Fibroblast of lung (primary cell): Measurements from ENCODE around the gene CCDC93. TPM values are rescaled to one million over a fixed set of nuclear protein-coding genes. Genes with fewer than 3 reads are reported as not detected.

Source experiments
- DNase-seq, 2 donors: peaks; one replicate each; pipeline versions ENCODE4 v3.0.0 to v3.0.0-alpha.2; 2010; ENCODE audit warnings: low read depth in 2 of 2
- H2AFZ ChIP-seq: 2 replicates; pipeline ENCODE4 v1.5.1; 2012; ENCODE audit warnings: low read length, control low read depth, inconsistent platforms
- H3K27ac ChIP-seq: 2 replicates; pipeline ENCODE4 v1.5.1; 2011; ENCODE audit warnings: low read length, control low read depth; ENCODE audit not compliant: insufficient read depth
- H3K27me3 ChIP-seq: 2 replicates; pipeline ENCODE4 v1.5.1; 2011; ENCODE audit warnings: mild to moderate bottlenecking, low read length; ENCODE audit not compliant: control insufficient read depth, insufficient read depth
- H3K36me3 ChIP-seq: 2 replicates; pipeline ENCODE4 v1.5.1; 2011; ENCODE audit warnings: low read length; ENCODE audit not compliant: control insufficient read depth, insufficient read depth
- H3K4me1 ChIP-seq: 2 replicates; pipeline ENCODE4 v1.5.1; 2011; ENCODE audit warnings: low read length; ENCODE audit not compliant: control insufficient read depth, insufficient read depth; ENCODE audit errors: extremely low read depth
- H3K4me2 ChIP-seq: 2 replicates; pipeline ENCODE4 v1.5.1; 2011; ENCODE audit warnings: low read length, control low read depth; ENCODE audit not compliant: insufficient read depth; ENCODE audit errors: extremely low read depth
- H3K4me3 ChIP-seq, 4 experiments: fragments of 200-600 bp in 1 of 4; sonication (generic) in 1 of 4; replicated peaks in 1 of 4; 2 replicates each; pipeline ENCODE4 v1.5.1; 2011 to 2016; ENCODE audit warnings: low read length in 4 of 4, low read depth in 3 of 4, mild to moderate bottlenecking in 3 of 4, control low read depth in 2 of 4, inconsistent platforms in 1 of 4, mixed read lengths in 1 of 4; ENCODE audit not compliant: insufficient read depth in 1 of 4; ENCODE audit errors: control extremely low read depth in 1 of 4
- H3K79me2 ChIP-seq: 2 replicates; pipeline ENCODE4 v1.5.1; 2012; ENCODE audit warnings: mild to moderate bottlenecking, low read length, inconsistent platforms; ENCODE audit not compliant: control insufficient read depth, insufficient read depth
- H3K9ac ChIP-seq: 2 replicates; pipeline ENCODE4 v1.5.1; 2011; ENCODE audit warnings: mild to moderate bottlenecking, low read length, control low read depth; ENCODE audit not compliant: insufficient read depth
- H3K9me3 ChIP-seq: 2 replicates; pipeline ENCODE4 v1.5.1; 2012; ENCODE audit warnings: low read depth, low read length; ENCODE audit not compliant: control insufficient read depth, insufficient read depth
- H4K20me1 ChIP-seq: 2 replicates; pipeline ENCODE4 v1.5.1; 2011; ENCODE audit warnings: low read length; ENCODE audit not compliant: control insufficient read depth, insufficient read depth; ENCODE audit errors: extremely low read depth
- EZH2 ChIP-seq: IDR thresholded peaks from 2 replicates; pipeline ENCODE4 v1.5.1; 2012; ENCODE audit warnings: low read length, control low read depth, mild to moderate bottlenecking; ENCODE audit errors: missing control alignments
- polyA plus RNA-seq, 2 donors: library from polyadenylated mRNA; depleted of rRNA in 1 of 2; stranded (reverse) in 1 of 2; unstranded in 1 of 2; fragments of >200 nt; gene quantifications; 2 replicates each; pipeline ENCODE4 v1.2.1, GENCODE V29; 2011 to 2012; ENCODE audit warnings: missing spikeins in 1 of 2
- total RNA-seq: library from RNA; depleted of rRNA; stranded (reverse); fragments of >200 nt; gene quantifications from 2 replicates; pipeline ENCODE4 v1.2.1, GENCODE V29; 2014
- TF ChIP-seq, protein P1 (sequence below), 2 donors: IDR thresholded peaks in 1 of 2; conservative IDR thresholded peaks in 1 of 2; 1 replicate in 1 of 2; 2 replicates in 1 of 2; pipeline ENCODE4 v1.5.1; 2011 to 2012; ENCODE audit warnings: low read length in 2 of 2, control low read depth in 1 of 2, inconsistent platforms in 1 of 2, low read depth in 1 of 2, mild to moderate bottlenecking in 1 of 2

CCDC93 gene
- total and polyA plus RNA-seq, 2 donors (not counting 1 experiment from before 2014, with no cell fraction given), result 15.1 to 32.0 TPM

DNA sequence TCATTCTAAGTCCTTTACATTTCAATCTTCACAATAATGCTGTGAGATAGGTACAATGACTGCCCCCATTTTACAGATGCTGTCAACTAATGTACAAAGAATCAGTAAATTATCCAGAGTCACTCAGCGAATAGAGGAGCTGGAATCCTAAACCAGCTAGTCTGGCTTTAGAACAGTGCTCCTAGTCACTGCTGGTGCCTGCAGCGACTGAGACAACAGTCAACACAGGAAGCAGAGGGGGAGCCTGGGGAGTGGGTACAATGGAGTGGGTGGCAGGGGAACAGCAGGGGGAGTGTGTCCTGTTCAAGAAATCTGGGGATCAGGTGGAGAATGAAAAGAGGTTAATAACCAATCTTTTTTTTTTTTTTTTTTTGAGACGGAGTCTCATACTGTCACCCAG, 37.3 kb downstream of the CCDC93 start:
- no peak for DNase-seq
- H3K9me3 ChIP-seq, result no peaks in the 10 kb centered on the region
- peaks cover 12% of the 10 kb centered on the region for H3K4me1 ChIP-seq
- H3K4me3 ChIP-seq, result no peak overlapping the region
- H3K36me3 ChIP-seq, result peaks cover 9% of the 10 kb centered on the region
- no peak overlapping the region for H3K9ac ChIP-seq
- H3K27me3 ChIP-seq, result no peaks in the 10 kb centered on the region
- H3K27ac ChIP-seq, result no peak overlapping the region
- no peak overlapping the region for H2AFZ ChIP-seq
- H4K20me1 ChIP-seq, result no peaks in the 10 kb centered on the region
- no peak for TF ChIP-seq EZH2
- TF ChIP-seq, protein P1, sequence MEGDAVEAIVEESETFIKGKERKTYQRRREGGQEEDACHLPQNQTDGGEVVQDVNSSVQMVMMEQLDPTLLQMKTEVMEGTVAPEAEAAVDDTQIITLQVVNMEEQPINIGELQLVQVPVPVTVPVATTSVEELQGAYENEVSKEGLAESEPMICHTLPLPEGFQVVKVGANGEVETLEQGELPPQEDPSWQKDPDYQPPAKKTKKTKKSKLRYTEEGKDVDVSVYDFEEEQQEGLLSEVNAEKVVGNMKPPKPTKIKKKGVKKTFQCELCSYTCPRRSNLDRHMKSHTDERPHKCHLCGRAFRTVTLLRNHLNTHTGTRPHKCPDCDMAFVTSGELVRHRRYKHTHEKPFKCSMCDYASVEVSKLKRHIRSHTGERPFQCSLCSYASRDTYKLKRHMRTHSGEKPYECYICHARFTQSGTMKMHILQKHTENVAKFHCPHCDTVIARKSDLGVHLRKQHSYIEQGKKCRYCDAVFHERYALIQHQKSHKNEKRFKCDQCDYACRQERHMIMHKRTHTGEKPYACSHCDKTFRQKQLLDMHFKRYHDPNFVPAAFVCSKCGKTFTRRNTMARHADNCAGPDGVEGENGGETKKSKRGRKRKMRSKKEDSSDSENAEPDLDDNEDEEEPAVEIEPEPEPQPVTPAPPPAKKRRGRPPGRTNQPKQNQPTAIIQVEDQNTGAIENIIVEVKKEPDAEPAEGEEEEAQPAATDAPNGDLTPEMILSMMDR (conservative IDR thresholded peaks at IDR 0.05 in 1 of 2, IDR thresholded peaks at IDR 0.05 in 1 of 2; ENCODE audit: low read depth in 1 of 2, low read length in 2 of 2), result no peak
- no peak overlapping the region for H3K4me2 ChIP-seq
- H3K79me2 ChIP-seq, result no peaks in the 10 kb centered on the region

DNA sequence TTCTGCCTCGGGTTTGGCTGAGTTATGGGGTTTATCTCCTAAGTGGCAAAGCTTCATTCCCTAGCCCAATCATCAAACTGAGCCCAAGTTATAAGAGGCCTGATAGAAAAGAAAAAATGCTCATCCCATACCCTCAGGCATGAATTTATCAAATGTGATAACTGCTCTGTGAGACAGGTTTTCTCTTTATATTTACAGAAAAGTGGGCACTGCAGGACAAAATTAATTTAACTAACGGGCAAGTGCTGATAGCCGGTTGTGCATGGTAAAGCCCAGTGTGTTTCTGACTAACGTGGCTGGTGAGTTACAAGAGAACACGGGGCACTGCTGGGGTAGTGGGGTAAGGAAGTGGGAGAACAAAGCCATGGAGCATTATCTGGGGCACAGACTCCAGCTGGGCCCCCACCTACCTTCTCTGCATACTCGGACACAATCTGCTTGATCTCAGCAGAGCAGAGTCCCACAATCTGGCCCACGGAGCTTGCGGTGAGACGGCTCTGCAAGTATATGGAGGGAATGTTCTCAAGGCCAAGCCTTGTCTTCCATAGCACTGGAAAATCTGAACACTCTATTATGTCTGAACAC, 40.3 kb downstream of the CCDC93 start:
- H2AFZ ChIP-seq, result no peak overlapping the region
- no peaks in the 10 kb centered on the region for H3K9me3 ChIP-seq
- TF ChIP-seq, protein P1 (conservative IDR thresholded peaks at IDR 0.05 in 1 of 2, IDR thresholded peaks at IDR 0.05 in 1 of 2; ENCODE audit: low read depth in 1 of 2, low read length in 2 of 2), result no peak
- TF ChIP-seq EZH2, result no peak
- H3K4me1 ChIP-seq, result no peaks in the 10 kb centered on the region
- H3K36me3 ChIP-seq, result peaks cover 9% of the 10 kb centered on the region
- H3K27me3 ChIP-seq, result no peaks in the 10 kb centered on the region
- no peaks in the 10 kb centered on the region for H3K79me2 ChIP-seq
- DNase-seq, result no peak
- no peak overlapping the region for H3K9ac ChIP-seq
- H3K27ac ChIP-seq, result no peak overlapping the region
- no peaks in the 10 kb centered on the region for H4K20me1 ChIP-seq
- no peak overlapping the region for H3K4me3 ChIP-seq
- H3K4me2 ChIP-seq, result no peak overlapping the region

DNA sequence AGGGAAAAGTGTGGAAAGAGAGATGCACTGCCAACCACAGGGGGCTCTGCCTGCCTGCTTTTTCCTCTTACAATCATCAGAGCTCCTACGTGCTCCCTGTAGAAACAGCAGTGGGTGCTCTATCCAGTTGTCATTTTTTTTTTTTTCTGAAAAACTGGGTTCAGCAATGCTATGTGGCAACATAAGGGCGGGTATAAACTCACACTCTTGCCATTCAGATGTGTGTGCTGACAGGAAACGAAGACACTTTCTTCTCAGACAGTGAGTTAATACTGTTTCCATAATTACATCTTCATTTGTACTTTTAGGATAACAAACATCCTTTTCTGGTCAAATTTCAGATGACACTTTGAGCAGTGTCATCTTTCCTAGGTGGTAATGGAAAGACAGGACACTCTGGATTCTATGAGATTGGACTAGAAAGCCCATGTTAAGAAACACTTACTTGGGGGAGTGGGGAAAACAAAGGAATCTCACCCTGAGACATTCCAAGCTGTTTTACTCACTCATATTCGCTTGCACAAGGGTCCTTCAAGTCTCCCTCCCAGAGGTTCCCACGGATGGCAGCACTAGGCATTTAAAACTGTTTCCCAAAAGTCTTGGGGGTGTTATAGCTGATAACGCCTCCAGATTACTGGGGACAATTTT, 41.3 kb downstream of the CCDC93 start:
- Histone ChIP-seq H2AFZ (no peak overlapping the region), H3K27me3 (no peaks in the 10 kb centered on the region), H3K36me3 (peaks cover 9% of the 10 kb centered on the region), H3K79me2 (no peaks in the 10 kb centered on the region), H3K4me2 (no peak overlapping the region), H4K20me1 (no peaks in the 10 kb centered on the region), H3K9ac (no peak overlapping the region), H3K27ac (no peak overlapping the region), H3K4me3 (no peak overlapping the region), H3K4me1 (no peaks in the 10 kb centered on the region), H3K9me3 (no peaks in the 10 kb centered on the region)
- TF ChIP-seq, protein P1 (conservative IDR thresholded peaks at IDR 0.05 in 1 of 2, IDR thresholded peaks at IDR 0.05 in 1 of 2; ENCODE audit: low read depth in 1 of 2, low read length in 2 of 2), result no peak
- no peak for TF ChIP-seq EZH2
- peak in 1 of 2 donors; percentile 92 for DNase-seq
